ENCODE measurements around the gene PTN.

PTN gene

GRCh38 chr7:137328373-137329120 lies 15.0 kb downstream of the PTN start:
- no peak overlapping the region for H2BK15ac ChIP-seq (ENCODE audit: low read length)
- no peak overlapping the region for H3K18ac ChIP-seq (ENCODE audit: low read length)
- no peaks in the 10 kb centered on the region for H3K79me1 ChIP-seq (ENCODE audit: low read depth, low read length)
- H2AK5ac ChIP-seq (ENCODE audit: low read depth, low read length) = no peak overlapping the region
- H3K4ac ChIP-seq (ENCODE audit: low read length) = no peak overlapping the region
- H2BK120ac ChIP-seq (ENCODE audit: low read depth, low read length) = no peak overlapping the region
- peaks cover 0 to 5% of the 10 kb centered on the region in 2 donors for H3K4me1 ChIP-seq (ENCODE audit: control insufficient read depth in 2 of 2, insufficient read depth in 1 of 2, low read depth in 1 of 2, low read length in 2 of 2)
- no peak overlapping the region for H3K4me2 ChIP-seq (ENCODE audit: insufficient read depth, low read length, poor library complexity, severe bottlenecking)
- WGBS, 2 donors (ENCODE audit: extremely low coverage in 2 of 2, insufficient read length in 2 of 2, insufficient replicate concordance in 1 of 2) = no CpG with 5 or more reads among the region's 5 CpGs
- DNase-seq (ENCODE audit: low spot score) = no peak
- no peak overlapping the region for H3K27ac ChIP-seq (replicated peaks; ENCODE audit: low read length)
- peaks cover 2 to 28% of the 10 kb centered on the region in 2 donors for H3K36me3 ChIP-seq (replicated peaks in 1 of 2; ENCODE audit: control insufficient read depth in 2 of 2, insufficient read depth in 2 of 2, low read length in 2 of 2)
- H3K9me3 ChIP-seq (replicated peaks in 1 of 2; ENCODE audit: control insufficient read depth in 2 of 2, insufficient read depth in 1 of 2, low read depth in 1 of 2, low read length in 2 of 2) = peaks cover 0 to 23% of the 10 kb centered on the region in 2 donors
- no peak overlapping the region for H4K8ac ChIP-seq (ENCODE audit: low read depth, low read length)
- H4K91ac ChIP-seq (ENCODE audit: low read depth, low read length, poor library complexity) = no peak overlapping the region
- H2AFZ ChIP-seq (ENCODE audit: low read length) = no peak overlapping the region
- H2BK12ac ChIP-seq (ENCODE audit: low read length) = no peak overlapping the region
- H2BK5ac ChIP-seq (ENCODE audit: low read length) = no peak overlapping the region
- H3K23ac ChIP-seq (ENCODE audit: low read depth, low read length, poor library complexity) = no peak overlapping the region
- H3K27me3 ChIP-seq (ENCODE audit: control insufficient read depth in 3 of 3, insufficient read depth in 3 of 3, low read depth in 1 of 3, low read length in 3 of 3) = no peaks in the 10 kb centered on the region
- H3K4me3 ChIP-seq (ENCODE audit: low read length in 2 of 2) = no peak overlapping the region
- no peak overlapping the region for H3K14ac ChIP-seq (ENCODE audit: low read length)
- H3K9ac ChIP-seq (ENCODE audit: low read depth, low read length, poor library complexity) = no peak overlapping the region

GRCh38 chr7:137325927-137326326 lies 17.6 kb downstream of the PTN start:
- Histone ChIP-seq H3K9ac (ENCODE audit: low read depth, low read length, poor library complexity) (no peak overlapping the region), H3K4me1 (ENCODE audit: control insufficient read depth in 2 of 2, insufficient read depth in 1 of 2, low read depth in 1 of 2, low read length in 2 of 2) (peaks cover 0 to 5% of the 10 kb centered on the region in 2 donors), H3K79me1 (ENCODE audit: low read depth, low read length) (no peaks in the 10 kb centered on the region), H2BK15ac (ENCODE audit: low read length) (no peak overlapping the region), H3K27me3 (ENCODE audit: control insufficient read depth in 3 of 3, insufficient read depth in 3 of 3, low read depth in 1 of 3, low read length in 3 of 3) (no peaks in the 10 kb centered on the region), H3K9me3 (replicated peaks in 1 of 2; ENCODE audit: control insufficient read depth in 2 of 2, insufficient read depth in 1 of 2, low read depth in 1 of 2, low read length in 2 of 2) (peaks cover 0 to 20% of the 10 kb centered on the region in 2 donors), H3K36me3 (replicated peaks in 1 of 2; ENCODE audit: control insufficient read depth in 2 of 2, insufficient read depth in 2 of 2, low read length in 2 of 2) (peaks cover 2 to 29% of the 10 kb centered on the region in 2 donors), H3K4ac (ENCODE audit: low read length) (no peak overlapping the region), H3K18ac (ENCODE audit: low read length) (no peak overlapping the region), H3K4me3 (ENCODE audit: low read length in 2 of 2) (no peak overlapping the region), H2BK120ac (ENCODE audit: low read depth, low read length) (no peak overlapping the region), H3K4me2 (ENCODE audit: insufficient read depth, low read length, poor library complexity, severe bottlenecking) (no peak overlapping the region), H3K14ac (ENCODE audit: low read length) (no peak overlapping the region), H2AK5ac (ENCODE audit: low read depth, low read length) (no peak overlapping the region), H3K27ac (replicated peaks; ENCODE audit: low read length) (no peak overlapping the region), H2AFZ (ENCODE audit: low read length) (no peak overlapping the region), H2BK12ac (ENCODE audit: low read length) (no peak overlapping the region), H2BK5ac (ENCODE audit: low read length) (no peak overlapping the region), H4K8ac (ENCODE audit: low read depth, low read length) (no peak overlapping the region), H4K91ac (ENCODE audit: low read depth, low read length, poor library complexity) (no peak overlapping the region), H3K23ac (ENCODE audit: low read depth, low read length, poor library complexity) (no peak overlapping the region)
- no peak for DNase-seq (ENCODE audit: low spot score)
- no CpG with 5 or more reads among the region's 2 CpGs for WGBS, 2 donors (ENCODE audit: extremely low coverage in 2 of 2, insufficient read length in 2 of 2, insufficient replicate concordance in 1 of 2)

GRCh38 chr7:137324796-137325696 lies 18.5 kb downstream of the PTN start:
- H2AFZ ChIP-seq (ENCODE audit: low read length) = no peak overlapping the region
- no peak overlapping the region for H3K4ac ChIP-seq (ENCODE audit: low read length)
- H3K9me3 ChIP-seq (replicated peaks in 1 of 2; ENCODE audit: control insufficient read depth in 2 of 2, insufficient read depth in 1 of 2, low read depth in 1 of 2, low read length in 2 of 2) = peaks cover 0 to 20% of the 10 kb centered on the region in 2 donors
- no peak overlapping the region for H2BK5ac ChIP-seq (ENCODE audit: low read length)
- peaks cover 2 to 25% of the 10 kb centered on the region in 2 donors for H3K36me3 ChIP-seq (replicated peaks in 1 of 2; ENCODE audit: control insufficient read depth in 2 of 2, insufficient read depth in 2 of 2, low read length in 2 of 2)
- no peak overlapping the region for H2BK120ac ChIP-seq (ENCODE audit: low read depth, low read length)
- H2BK12ac ChIP-seq (ENCODE audit: low read length) = no peak overlapping the region
- no peak overlapping the region for H4K91ac ChIP-seq (ENCODE audit: low read depth, low read length, poor library complexity)
- H4K8ac ChIP-seq (ENCODE audit: low read depth, low read length) = no peak overlapping the region
- peaks cover 0 to 5% of the 10 kb centered on the region in 2 donors for H3K4me1 ChIP-seq (ENCODE audit: control insufficient read depth in 2 of 2, insufficient read depth in 1 of 2, low read depth in 1 of 2, low read length in 2 of 2)
- no peak overlapping the region for H2BK15ac ChIP-seq (ENCODE audit: low read length)
- no peak overlapping the region for H3K9ac ChIP-seq (ENCODE audit: low read depth, low read length, poor library complexity)
- H3K27me3 ChIP-seq (ENCODE audit: control insufficient read depth in 3 of 3, insufficient read depth in 3 of 3, low read depth in 1 of 3, low read length in 3 of 3) = no peaks in the 10 kb centered on the region
- H3K4me2 ChIP-seq (ENCODE audit: insufficient read depth, low read length, poor library complexity, severe bottlenecking) = no peak overlapping the region
- no peak overlapping the region for H3K27ac ChIP-seq (replicated peaks; ENCODE audit: low read length)
- no peak overlapping the region for H3K14ac ChIP-seq (ENCODE audit: low read length)
- no peaks in the 10 kb centered on the region for H3K79me1 ChIP-seq (ENCODE audit: low read depth, low read length)
- H3K18ac ChIP-seq (ENCODE audit: low read length) = no peak overlapping the region
- H2AK5ac ChIP-seq (ENCODE audit: low read depth, low read length) = no peak overlapping the region
- no peak overlapping the region for H3K4me3 ChIP-seq (ENCODE audit: low read length in 2 of 2)
- H3K23ac ChIP-seq (ENCODE audit: low read depth, low read length, poor library complexity) = no peak overlapping the region
- DNase-seq (ENCODE audit: low spot score) = no peak

Data from neuronal stem cell (in vitro differentiated cells).